NCI-H526 (cell line): ENCODE measurements around the gene PTPRN.

Source experiments
- DNase-seq, 2 experiments: peaks; one replicate each; lab custom pipeline; 2025; lab: John Stamatoyannopoulos, UW

Gene PTPRN

DNA sequence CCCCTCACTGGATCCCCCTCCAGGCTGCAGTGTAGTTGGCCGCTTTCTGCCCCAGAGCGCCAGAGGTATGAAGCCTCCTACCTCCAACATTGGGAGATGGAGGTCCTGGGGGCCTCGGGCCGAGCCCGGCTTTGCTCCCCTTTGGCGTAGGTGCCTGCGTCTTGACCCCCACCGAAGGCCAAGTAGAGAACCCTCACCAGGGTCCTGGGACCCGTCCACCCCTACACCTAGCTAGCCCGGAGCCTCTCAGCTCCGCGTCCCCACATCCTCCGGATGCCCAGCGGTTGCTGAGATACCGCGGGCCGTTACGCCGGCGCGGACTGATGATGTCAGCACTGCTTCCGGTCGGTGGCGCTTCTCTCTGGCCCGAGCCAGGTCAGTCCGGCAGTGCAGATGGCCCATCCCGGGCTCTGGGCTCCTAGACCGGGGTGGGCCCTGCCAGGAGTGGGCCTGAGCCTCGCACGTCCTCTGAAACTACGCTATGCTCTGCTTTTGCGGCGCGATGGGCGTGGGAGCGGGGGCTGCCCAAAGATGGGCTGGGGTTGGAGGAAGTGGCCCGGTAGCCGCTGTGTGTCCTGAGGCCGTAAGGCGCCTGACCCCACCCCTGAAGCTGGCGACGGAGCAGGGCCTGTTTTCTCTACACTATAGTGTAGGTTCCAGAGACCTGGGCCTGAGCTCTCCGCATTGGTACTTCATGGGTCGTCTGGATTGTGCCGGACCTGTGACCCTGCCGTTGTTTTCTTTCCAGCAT is 63.9 kb downstream of the PTPRN start, which contains the start of the genes GLB1L and STK16:
TSS of gene GLB1L (minus strand) at position 297 of the 751 bp plus-strand sequence. CDS start 1,871 bp downstream, outside the sequence.
TSS of gene STK16 (plus strand) at position 332 of the 751 bp plus-strand sequence. CDS start 521 bp downstream, outside the sequence.
- DNase-seq: peak; percentile 76 to 93

DNA sequence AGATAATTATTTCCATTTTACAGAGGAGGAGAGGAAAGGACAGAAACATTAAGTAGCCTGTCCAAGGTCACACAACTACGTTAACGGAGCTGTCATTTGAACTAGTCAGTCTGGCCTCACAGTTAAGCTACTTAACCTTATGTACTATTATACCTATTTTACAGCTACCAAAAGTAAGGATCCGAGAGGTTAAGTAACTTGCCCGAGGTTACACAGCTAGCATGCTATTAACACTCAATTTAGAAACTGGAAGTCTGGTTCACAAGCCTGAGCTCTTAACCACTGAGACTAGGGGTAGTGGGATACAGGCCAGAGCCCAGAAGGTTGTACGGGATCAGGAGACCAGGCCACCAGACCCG is 64.4 kb downstream of the PTPRN start:
- DNase-seq: no peak

GRCh38 chr2:219243291-219243761 is 65.9 kb downstream of the PTPRN start:
- DNase-seq: no peak
